ENCODE data around the gene ZNF302.
A peak's percentile ranks its signal among the peaks of the same experiment; 100 is the strongest.
"Not testable (repeated sequence)": the region's sequence is repeated elsewhere in the genome, so short reads cannot be mapped to it uniquely, and the experiment has no call there.

Gene ZNF302

GRCh38 chr19:34671972-34672371 lies 5.5 kb upstream of the ZNF302 start:
- no peak for DNase-seq (ENCODE audit: low spot score)

GRCh38 chr19:34673590-34673989 lies 3.9 kb upstream of the ZNF302 start:
- DNase-seq (ENCODE audit: low spot score) = no peak

- no peak for DNase-seq (ENCODE audit: low spot score)
Observed at GRCh38 chr19:34675250-34675649, 2.2 kb upstream of the ZNF302 start.

- DNase-seq (ENCODE audit: low spot score) = no peak
Observed at GRCh38 chr19:34675919-34676318, 1.6 kb upstream of the ZNF302 start.

- no peak for DNase-seq (ENCODE audit: low spot score)
Observed at GRCh38 chr19:34676697-34677385, 637 bp upstream of the ZNF302 start, which contains the start of gene SCGB2B2. Gene SCGB2B2 (minus strand): TSS chr19:34677159. CDS start chr19:34594563, 82,596 bp downstream.

GRCh38 chr19:34678085-34678412 lies 571 bp downstream of the ZNF302 start:
- no peak for DNase-seq (ENCODE audit: low spot score)

- DNase-seq (ENCODE audit: low spot score) = no peak
Observed at GRCh38 chr19:34678421-34678820, 943 bp downstream of the ZNF302 start.

GRCh38 chr19:34681478-34681877 lies 4.0 kb downstream of the ZNF302 start:
- no peak for DNase-seq (ENCODE audit: low spot score)

- not testable (repeated sequence) for DNase-seq (ENCODE audit: low spot score)
Observed at GRCh38 chr19:34685266-34685665, 7.8 kb downstream of the ZNF302 start.

GRCh38 chr19:34686455-34686854 lies 9.0 kb downstream of the ZNF302 start:
- DNase-seq (ENCODE audit: low spot score) = no peak

- no peak for DNase-seq (ENCODE audit: low spot score)
Observed at GRCh38 chr19:34687348-34687747, 9.9 kb downstream of the ZNF302 start.

GRCh38 chr19:34688592-34688991 lies 11.1 kb downstream of the ZNF302 start:
- no peak for DNase-seq (ENCODE audit: low spot score)

- DNase-seq (ENCODE audit: low spot score) = no peak
Observed at GRCh38 chr19:34690372-34690771, 12.9 kb downstream of the ZNF302 start.

GRCh38 chr19:34692549-34692948 lies 15.1 kb downstream of the ZNF302 start:
- no peak for DNase-seq (ENCODE audit: low spot score)

- no peak for DNase-seq (ENCODE audit: low spot score)
Observed at GRCh38 chr19:34707661-34708060, 30.2 kb downstream of the ZNF302 start.

GRCh38 chr19:34711890-34712289 lies 34.4 kb downstream of the ZNF302 start:
- no peak for DNase-seq (ENCODE audit: low spot score)

- DNase-seq (ENCODE audit: low spot score) = peak; percentile 83
Observed at GRCh38 chr19:34712395-34713261, 35.1 kb downstream of the ZNF302 start.

GRCh38 chr19:34713262-34713637 lies 35.8 kb downstream of the ZNF302 start:
- no peak for DNase-seq (ENCODE audit: low spot score)

GRCh38 chr19:34715357-34715756 lies 37.9 kb downstream of the ZNF302 start:
- no peak for DNase-seq (ENCODE audit: low spot score)

GRCh38 chr19:34722353-34722752 lies 44.9 kb downstream of the ZNF302 start:
- no peak for DNase-seq (ENCODE audit: low spot score)

GRCh38 chr19:34725400-34725799 lies 47.9 kb downstream of the ZNF302 start:
- no peak for DNase-seq (ENCODE audit: low spot score)

GRCh38 chr19:34731019-34731829 lies 53.7 kb downstream of the ZNF302 start:
- no peak for DNase-seq (ENCODE audit: low spot score)

- no peak for DNase-seq (ENCODE audit: low spot score)
Observed at GRCh38 chr19:34731964-34732363, 54.5 kb downstream of the ZNF302 start.
